ENCODE results near the gene TRIM41.

DNA sequence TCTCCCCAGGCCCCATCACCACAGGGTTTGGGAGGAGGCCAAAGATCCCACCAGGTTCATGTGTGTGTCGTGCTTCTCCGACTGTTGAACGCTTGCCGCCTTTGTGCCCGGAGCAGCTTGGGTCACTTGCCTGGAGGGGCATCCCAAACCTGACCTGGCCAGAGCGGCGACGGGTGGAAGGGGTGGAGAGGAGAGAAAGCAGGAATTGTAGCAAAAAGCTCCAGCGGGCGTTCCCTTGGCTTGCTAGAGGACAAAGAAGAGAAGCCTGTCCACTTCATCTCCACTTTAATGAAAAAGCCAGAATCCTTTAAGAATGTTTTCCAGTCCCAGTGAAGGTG lies 2.9 kb upstream of the TRIM41 start:
- TF ChIP-seq SUZ12 (IDR thresholded peaks at IDR 0.05; ENCODE audit: extremely low read depth, insufficient read depth, insufficient read length) = no peak
- TF ChIP-seq ZNF274 (IDR thresholded peaks at IDR 0.05; ENCODE audit: low read depth, low read length) = no peak
- no peak for TF ChIP-seq YY1 (IDR thresholded peaks at IDR 0.05; ENCODE audit: insufficient read depth, insufficient read length)
